HepG2 (cell line): ENCODE results near the gene NUBP2.

Experiments
- HMGXB4 ChIP-seq, 2 experiments: sonication (generic) in 1 of 2; formaldehyde crosslinking in 1 of 2; IDR thresholded peaks; 2 replicates each; pipeline versions ENCODE4 v1.4.0 to v1.6.1; 2018 to 2020; ENCODE audit warnings: missing genetic modification reagents in 2 of 2, borderline replicate concordance in 1 of 2, low read depth in 1 of 2, mild to moderate bottlenecking in 1 of 2, missing biosample characterization in 1 of 2
- MAFK ChIP-seq, 2 experiments: IDR thresholded peaks in 1 of 2; conservative IDR thresholded peaks in 1 of 2; 2 replicates each; pipeline ENCODE4 v1.6.1; 2011; ENCODE audit warnings: improper control_type of control experiment in 2 of 2, low read length in 2 of 2
- NFE2L2 ChIP-seq: fragments of 150-350 bp; IDR thresholded peaks from 2 replicates; pipeline ENCODE4 v1.6.1; 2014; ENCODE audit warnings: low read length
- NFIC ChIP-seq: IDR thresholded peaks from 2 replicates; pipeline ENCODE4 v1.6.1; 2012; ENCODE audit warnings: mild to moderate bottlenecking, low read length, inconsistent platforms
- POLR2AphosphoS5 ChIP-seq: IDR thresholded peaks from 2 replicates; pipeline ENCODE4 v1.6.1; 2012; ENCODE audit warnings: low read depth, low read length
- ZFP1 ChIP-seq: IDR thresholded peaks from 2 replicates; pipeline ENCODE4 v1.6.1; 2016
- ZNF749 ChIP-seq: sonication (generic); formaldehyde crosslinking; IDR thresholded peaks from 2 replicates; pipeline ENCODE4 v1.8.0; 2022; ENCODE audit warnings: mild to moderate bottlenecking, missing genetic modification reagents, moderate library complexity, borderline replicate concordance
- TF ChIP-seq, protein P1 (sequence below): sonication (generic); formaldehyde crosslinking; IDR thresholded peaks from 2 replicates; pipeline ENCODE4 v1.8.1; 2022; ENCODE audit warnings: low read depth, mild to moderate bottlenecking, missing genetic modification reagents
- TF ChIP-seq, protein P2 (sequence below): sonication (generic); formaldehyde crosslinking; IDR thresholded peaks from 2 replicates; pipeline ENCODE4; 2020; ENCODE audit warnings: missing genetic modification reagents, mild to moderate bottlenecking, borderline replicate concordance

DNA sequence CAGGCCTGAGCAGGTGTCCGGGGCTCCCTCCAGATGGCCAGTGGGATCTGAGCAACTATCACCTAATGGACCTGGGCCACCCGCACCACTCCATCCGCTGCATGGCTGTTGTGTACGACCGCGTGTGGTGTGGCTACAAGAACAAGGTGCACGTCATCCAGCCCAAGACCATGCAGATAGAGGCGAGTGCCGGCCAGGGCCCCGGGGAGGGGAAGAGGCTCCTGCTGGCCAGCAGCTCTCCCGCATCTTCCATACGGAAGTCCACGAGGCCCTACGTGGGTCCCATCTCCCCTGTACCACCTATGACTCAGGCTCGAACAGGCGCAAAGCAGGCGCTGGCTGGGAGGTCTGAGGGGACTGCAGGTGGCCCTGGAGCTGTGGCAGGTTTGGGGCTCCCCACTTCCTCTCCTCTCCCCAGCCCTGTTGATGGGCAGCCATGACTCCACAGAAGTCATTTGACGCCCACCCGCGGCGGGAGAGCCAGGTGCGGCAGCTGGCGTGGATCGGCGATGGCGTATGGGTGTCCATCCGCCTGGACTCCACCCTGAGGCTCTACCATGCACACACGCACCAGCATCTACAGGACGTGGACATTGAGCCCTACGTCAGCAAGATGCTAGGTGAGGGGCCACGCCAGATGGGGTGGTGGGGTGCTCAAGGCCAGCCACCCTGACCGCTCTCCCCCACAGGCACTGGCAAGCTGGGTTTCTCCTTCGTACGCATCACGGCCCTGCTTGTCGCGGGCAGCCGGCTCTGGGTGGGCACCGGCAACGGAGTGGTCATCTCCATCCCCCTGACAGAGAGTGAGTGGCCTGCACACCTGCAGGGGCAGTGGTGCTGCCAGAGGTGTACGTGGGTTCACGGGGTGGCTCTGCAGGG, 15.4 kb upstream of the NUBP2 start:
- TF ChIP-seq HMGXB4 (CRISPR knock-in tag; IDR thresholded peaks at IDR 0.05; ENCODE audit: borderline replicate concordance in 1 of 2, low read depth in 1 of 2) (no peak), ZFP1 (CRISPR knock-in tag) (no peak), NFIC (no peak), NFE2L2 (no peak), POLR2AphosphoS5 (no peak), ZNF749 (CRISPR knock-in tag) (no peak), MAFK (conservative IDR thresholded peaks at IDR 0.05 in 1 of 2, IDR thresholded peaks at IDR 0.05 in 1 of 2; ENCODE audit: low read length in 2 of 2) (no peak)
- TF ChIP-seq, protein P1, sequence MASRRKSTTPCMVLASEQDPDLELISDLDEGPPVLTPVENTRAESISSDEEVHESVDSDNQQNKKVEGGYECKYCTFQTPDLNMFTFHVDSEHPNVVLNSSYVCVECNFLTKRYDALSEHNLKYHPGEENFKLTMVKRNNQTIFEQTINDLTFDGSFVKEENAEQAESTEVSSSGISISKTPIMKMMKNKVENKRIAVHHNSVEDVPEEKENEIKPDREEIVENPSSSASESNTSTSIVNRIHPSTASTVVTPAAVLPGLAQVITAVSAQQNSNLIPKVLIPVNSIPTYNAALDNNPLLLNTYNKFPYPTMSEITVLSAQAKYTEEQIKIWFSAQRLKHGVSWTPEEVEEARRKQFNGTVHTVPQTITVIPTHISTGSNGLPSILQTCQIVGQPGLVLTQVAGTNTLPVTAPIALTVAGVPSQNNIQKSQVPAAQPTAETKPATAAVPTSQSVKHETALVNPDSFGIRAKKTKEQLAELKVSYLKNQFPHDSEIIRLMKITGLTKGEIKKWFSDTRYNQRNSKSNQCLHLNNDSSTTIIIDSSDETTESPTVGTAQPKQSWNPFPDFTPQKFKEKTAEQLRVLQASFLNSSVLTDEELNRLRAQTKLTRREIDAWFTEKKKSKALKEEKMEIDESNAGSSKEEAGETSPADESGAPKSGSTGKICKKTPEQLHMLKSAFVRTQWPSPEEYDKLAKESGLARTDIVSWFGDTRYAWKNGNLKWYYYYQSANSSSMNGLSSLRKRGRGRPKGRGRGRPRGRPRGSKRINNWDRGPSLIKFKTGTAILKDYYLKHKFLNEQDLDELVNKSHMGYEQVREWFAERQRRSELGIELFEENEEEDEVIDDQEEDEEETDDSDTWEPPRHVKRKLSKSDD (CRISPR knock-in tag) = no peak
- TF ChIP-seq, protein P2, sequence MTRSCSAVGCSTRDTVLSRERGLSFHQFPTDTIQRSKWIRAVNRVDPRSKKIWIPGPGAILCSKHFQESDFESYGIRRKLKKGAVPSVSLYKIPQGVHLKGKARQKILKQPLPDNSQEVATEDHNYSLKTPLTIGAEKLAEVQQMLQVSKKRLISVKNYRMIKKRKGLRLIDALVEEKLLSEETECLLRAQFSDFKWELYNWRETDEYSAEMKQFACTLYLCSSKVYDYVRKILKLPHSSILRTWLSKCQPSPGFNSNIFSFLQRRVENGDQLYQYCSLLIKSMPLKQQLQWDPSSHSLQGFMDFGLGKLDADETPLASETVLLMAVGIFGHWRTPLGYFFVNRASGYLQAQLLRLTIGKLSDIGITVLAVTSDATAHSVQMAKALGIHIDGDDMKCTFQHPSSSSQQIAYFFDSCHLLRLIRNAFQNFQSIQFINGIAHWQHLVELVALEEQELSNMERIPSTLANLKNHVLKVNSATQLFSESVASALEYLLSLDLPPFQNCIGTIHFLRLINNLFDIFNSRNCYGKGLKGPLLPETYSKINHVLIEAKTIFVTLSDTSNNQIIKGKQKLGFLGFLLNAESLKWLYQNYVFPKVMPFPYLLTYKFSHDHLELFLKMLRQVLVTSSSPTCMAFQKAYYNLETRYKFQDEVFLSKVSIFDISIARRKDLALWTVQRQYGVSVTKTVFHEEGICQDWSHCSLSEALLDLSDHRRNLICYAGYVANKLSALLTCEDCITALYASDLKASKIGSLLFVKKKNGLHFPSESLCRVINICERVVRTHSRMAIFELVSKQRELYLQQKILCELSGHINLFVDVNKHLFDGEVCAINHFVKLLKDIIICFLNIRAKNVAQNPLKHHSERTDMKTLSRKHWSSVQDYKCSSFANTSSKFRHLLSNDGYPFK = no peak
